Stomach (tissue), 4 donors: ENCODE data around the gene APRT.

ENCODE experiments used
- CTCF ChIP-seq, 7 experiments: fragments of 450-650 bp in 4 of 7; fragments of 200-600 bp in 3 of 7; sonication (generic) in 3 of 7; IDR thresholded peaks; one replicate each; pipeline ENCODE4 v1.5.1; 2016 to 2019; ENCODE audit warnings: antibody characterized with exemption in 7 of 7, control low read depth in 2 of 7, mild to moderate bottlenecking in 1 of 7
- EP300 ChIP-seq: sonication (generic); formaldehyde crosslinking; IDR thresholded peaks from one replicate; pipeline ENCODE4 v1.6.1; 2017; ENCODE audit warnings: antibody characterized with exemption
- POLR2A ChIP-seq, 4 donors: fragments of 450-650 bp; IDR thresholded peaks; one replicate each; pipeline ENCODE4 v1.6.1; 2016; ENCODE audit warnings: antibody characterized with exemption in 4 of 4, control low read depth in 2 of 4, mild to moderate bottlenecking in 1 of 4, moderate library complexity in 1 of 4
- POLR2AphosphoS5 ChIP-seq, 3 donors: sonication (generic); formaldehyde crosslinking; IDR thresholded peaks; one replicate each; pipeline ENCODE4 v1.6.1; 2016; ENCODE audit warnings: antibody characterized with exemption in 3 of 3

GRCh38 chr16:88792668-88793250 is 19.0 kb downstream of the APRT start:
- TF ChIP-seq CTCF (IDR thresholded peaks at IDR 0.05) = no peak
- TF ChIP-seq POLR2A (IDR thresholded peaks at IDR 0.05) = no peak
- TF ChIP-seq POLR2AphosphoS5 (IDR thresholded peaks at IDR 0.05) = no peak
- no peak for TF ChIP-seq EP300
